CMK (cell line): ENCODE measurements around the gene SYNE4.

Source experiments
- DNase-seq: peaks from one replicate; pipeline ENCODE4 v3.0.0-alpha.2; 2010; ENCODE audit warnings: low read depth

SYNE4 gene

DNA sequence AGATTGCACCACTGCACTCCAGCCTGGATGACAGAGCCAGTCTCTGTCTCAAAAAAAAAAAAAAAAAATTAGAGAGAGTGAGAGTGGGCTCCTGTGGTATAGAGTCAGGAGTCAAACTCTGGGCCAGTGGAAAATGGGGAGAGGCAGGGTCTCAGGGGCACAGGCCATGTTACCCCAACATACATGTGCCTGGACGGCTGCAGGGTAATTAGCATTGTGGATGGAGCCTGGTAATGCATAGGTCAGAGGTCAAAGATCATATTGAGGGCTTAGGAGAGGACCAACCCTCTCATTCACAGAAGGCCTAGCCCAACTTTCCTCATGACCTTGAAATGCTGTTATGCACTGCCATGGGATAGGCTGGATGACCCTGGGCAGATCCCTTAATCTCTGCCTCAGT, 16.9 kb upstream of the SYNE4 start:
- DNase-seq, result no peak

DNA sequence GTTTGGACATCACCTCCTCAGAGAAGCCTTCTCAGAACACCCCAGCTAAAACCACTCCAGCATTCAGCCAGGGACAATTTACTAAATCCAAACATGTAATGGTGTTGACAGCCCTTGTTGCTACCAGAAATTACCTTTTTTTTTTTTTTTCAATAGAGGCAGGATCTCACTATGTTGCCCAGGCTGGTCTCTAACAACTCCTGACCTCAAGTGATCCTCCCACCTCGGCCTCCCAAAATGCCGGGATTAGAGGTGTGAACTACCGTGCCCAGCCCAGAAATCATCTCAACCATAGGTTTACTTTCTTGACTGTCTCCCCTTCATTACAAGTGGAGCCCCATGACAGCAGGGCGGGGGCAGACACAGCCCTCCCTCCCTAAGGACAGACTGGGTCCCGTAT, 14.8 kb upstream of the SYNE4 start:
- DNase-seq, result no peak

DNA sequence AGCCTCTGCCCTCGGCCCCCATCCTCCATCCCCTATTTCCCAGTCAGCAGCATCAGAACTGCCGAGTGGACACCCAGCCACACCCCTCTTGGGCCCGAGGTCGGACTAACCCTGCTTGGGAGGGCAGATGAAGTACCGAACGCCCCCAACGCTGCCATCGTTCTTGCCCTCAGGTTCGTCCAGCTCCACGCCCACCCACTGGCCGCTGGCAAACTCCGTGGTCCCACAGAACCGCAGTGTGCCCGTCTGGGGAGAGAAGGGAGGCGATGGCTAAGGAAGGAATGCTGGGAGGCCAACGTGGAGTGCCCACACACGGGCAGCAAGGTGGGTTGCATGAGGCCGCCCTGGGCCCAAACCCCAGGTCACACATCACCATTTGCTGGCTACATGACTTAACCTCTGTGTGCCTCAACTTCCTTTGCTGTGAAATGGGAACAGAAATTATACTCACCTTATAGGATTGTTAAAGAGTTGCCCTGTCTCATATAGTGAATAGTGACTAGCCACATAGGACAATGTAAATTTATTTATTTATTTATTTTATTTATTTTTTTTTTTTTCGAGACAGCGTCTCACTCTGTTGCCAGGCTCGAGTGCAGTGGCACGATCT, 10.6 kb upstream of the SYNE4 start:
- DNase-seq, result no peak

DNA sequence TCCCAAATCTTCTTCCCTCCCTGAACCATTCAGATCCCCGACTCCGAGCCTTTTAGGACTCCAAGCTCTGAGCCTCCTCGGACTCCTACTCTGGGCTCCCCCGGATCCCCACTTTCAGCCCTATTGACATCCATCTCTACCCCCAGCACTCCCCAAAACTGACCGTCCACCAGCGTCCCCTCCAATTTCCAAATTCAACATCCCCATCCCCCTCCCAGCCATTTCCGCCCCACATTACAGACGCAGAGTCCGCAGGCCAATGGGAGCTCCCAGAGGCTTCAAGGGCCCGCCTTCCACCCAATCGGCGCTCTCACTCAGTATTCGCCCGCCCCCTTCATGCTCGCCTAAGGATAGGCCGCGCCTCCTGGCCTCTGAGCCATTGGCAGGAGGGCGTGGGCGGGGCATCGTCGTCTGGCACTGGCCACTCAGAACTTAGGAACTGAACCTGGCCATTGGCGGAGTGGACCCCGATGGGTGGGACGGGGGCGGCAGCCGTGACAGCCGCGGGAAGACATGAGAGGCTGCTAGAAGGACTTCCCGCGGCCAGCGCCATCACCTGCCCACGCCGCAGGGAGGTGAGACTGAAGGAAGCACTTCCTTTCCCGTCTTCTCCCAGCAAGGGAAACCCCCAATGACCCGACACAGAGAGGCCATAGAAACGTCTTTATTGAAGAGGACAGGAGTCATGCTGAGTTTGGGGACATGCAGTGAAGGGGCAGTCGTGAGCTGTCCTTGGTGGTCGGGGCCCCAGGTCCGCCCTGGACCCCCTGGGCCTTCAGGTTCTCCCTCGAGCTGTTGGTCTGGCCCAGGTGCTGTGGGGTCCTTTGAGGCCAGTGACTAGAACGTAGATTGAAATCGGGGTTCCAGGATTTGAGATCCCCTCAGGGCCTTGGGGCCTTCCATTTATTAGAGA, 5.7 kb upstream of the SYNE4 start, which contains the start of gene ALKBH6:
Gene ALKBH6, minus strand, starts transcription at position 202 of the 913 bp plus-strand sequence. CDS start 816 bp downstream, outside the sequence.
- DNase-seq, result peak; percentile 96

DNA sequence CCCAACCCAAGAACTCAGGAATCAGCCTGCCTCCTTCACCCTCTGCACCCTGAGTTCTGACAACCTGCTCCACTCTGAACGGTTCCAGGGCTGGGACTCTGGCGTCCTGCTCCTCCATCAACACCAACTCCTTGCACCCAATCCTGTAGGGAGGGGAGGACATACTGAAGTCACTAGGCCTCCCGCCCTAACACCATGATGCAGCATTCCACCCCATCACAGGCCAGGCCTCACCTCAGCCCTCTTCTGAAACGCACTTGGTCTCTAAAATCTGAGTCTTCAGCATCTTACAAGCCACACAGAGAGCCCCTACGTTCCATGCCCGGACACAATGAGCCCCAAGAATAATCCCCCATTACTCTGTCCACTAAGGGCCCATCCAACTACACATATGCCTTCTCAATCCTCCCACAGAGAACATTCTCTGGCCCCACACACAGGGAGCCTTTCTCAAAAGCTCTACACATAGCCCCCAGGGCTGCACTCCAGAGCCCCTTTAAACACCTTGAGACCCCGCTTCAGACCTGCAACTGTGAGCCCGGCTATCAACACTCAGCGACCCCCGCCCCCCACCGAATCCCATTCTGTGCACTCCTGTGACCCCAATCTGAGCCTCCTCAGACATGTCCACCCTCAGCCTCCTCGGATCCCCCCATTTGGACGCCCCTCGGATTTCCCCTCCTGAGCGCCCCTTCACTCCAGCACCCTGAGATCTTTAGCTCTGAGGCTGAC, 4.8 kb upstream of the SYNE4 start:
- no peak for DNase-seq

DNA sequence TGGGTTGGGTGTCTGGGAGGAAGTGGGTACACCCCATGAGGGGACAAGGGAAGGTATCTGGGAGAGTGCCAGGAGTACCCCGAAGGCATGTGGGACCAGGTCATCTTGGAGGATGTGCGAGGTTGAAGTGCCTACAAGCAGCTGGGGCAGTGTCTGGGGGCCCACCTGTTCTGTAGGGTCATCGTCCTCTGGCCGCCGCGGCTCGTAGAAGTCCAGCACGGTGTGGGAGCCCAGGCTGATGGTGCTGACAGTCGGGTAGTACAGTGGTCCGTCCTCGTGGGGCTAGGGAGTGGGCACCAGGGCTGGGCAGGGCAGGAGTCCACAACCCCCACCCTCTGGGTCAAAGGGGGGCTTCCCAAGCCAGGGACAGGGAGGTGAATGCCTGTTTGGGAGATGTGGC, 1.8 kb upstream of the SYNE4 start:
- DNase-seq, result no peak

DNA sequence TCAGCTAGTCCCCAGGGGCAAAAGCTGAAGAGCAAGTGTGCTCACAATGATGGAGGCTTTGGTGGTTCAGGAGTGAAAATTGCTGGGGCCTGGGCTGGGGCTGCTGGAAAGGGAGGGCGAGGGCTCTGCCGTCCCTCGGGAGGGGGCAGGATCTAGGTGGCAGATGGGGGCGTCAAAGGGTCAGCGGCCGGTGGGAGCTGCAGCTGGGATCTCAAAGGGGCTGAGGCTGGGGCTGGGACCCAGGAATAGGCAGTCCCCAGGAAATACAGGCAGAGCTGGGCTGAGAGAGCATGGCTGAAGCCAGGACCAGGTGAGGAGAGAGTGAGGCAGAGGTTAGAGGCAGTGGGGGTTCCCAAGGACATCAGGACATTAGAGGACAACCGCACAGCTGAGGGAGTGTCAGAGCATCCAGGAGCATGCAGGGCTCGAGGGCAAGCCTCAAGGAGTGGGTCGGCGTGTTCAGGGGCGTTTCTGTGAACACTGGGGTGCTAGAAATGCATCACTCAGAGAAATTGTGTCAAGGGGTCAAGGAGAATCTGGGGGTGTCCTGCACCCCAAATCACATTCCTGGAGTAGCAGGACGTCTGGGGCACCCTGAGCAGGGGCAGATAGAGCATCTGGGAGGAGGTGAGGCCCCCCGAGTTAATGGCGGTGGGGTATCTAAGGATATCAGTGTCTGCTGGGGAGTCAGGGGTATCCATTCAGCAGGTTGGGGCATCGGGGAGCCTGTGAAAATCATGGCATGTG, 1.2 kb upstream of the SYNE4 start:
- DNase-seq, result no peak

DNA sequence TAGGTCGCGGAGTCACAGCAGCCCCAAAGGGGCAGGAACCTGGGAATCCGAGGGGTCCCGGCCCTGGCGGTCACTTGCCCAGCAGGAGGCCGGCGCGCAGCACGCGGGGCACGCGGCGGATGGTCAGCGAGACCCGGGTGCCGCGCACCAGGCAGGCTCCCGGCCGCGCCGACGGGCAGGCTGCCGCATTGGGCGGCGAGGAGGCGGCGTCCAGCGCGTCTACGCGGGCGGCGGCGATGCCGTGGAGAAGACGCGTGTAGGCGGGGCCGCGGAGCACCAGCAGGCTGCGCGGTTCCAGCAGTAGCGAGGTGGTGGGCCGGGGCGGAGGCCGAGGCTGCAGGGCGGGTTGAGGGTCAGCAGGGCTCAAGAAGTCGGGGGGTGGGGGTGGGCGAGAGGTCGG, 607 bp upstream of the SYNE4 start:
- DNase-seq, result no peak

DNA sequence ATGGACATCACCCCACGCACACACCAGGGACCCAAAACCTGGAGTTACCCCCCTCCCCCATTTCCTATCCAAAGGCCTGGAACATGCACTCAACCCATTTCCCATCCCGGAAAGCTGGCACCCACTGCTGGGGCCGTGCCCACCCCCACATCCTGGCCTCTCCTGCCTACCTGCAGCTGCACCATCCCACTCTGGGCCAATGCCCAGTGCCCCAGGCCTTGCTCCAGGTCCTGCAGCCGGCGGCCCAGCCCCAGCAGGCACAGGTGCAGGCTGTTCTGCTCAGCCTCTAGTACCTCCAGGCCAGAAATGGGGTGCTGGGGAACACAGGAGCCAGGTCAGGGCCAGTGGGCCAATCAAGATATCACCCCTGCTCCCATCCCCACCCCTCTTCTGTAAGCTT, 1.7 kb downstream of the SYNE4 start:
- DNase-seq, result no peak

DNA sequence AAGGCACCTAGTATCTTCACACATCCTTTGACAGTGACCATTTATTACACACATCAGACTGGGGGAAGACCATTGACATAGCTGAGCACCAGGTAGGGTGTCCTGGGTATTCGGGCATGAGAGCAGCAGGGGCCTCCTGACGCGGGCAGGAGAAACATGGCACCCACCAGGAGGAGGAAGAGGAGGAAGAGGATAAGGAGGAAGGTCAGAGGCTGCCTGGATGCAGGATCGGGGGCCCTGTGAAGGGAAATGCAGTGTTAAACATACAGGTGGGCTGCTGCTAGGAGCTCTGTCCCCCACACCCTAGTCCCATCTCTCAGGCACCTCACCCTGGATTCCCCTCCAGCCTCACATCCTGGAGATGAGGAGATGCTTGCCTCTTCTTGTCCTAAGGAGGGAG, 5.3 kb downstream of the SYNE4 start:
- DNase-seq, result no peak

DNA sequence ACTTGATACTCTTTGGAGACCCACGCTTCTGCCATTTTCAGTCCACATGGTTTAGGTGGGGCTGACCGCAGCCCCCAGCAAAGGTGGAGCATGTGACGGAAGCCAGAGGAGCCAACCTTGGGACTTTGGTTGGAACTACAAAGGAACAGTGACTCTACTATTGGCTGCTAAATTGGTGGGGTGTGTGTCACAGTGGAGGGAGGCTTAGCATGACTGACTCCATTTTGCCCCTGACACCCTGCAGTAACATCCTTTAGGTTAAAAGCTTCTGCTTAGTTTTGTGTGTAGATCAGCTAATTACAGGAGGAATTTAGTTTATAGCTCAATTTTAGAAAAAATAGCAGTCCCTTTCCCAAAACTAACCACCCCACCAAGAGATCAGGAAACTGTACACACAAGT, 7.0 kb downstream of the SYNE4 start:
- no peak for DNase-seq

DNA sequence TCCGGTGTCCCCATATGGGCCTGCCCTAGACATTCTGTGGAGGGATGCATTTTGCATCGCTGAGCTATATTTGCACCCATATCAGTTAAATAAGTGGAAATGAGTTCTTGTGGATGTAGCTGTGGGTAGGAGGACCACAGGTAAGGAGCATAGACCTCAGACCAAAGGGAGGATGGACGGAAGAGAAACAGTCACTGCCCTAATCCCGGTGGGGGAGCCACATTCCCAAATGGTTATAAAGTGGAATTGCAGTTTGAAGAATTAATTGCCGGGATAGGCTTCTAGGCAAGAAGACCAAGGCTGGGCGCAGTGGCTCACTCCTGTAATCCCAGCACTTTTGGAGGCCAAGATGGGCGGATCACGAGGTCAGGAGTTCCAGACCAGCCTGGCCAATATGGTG, 11.8 kb downstream of the SYNE4 start:
- DNase-seq, result no peak

DNA sequence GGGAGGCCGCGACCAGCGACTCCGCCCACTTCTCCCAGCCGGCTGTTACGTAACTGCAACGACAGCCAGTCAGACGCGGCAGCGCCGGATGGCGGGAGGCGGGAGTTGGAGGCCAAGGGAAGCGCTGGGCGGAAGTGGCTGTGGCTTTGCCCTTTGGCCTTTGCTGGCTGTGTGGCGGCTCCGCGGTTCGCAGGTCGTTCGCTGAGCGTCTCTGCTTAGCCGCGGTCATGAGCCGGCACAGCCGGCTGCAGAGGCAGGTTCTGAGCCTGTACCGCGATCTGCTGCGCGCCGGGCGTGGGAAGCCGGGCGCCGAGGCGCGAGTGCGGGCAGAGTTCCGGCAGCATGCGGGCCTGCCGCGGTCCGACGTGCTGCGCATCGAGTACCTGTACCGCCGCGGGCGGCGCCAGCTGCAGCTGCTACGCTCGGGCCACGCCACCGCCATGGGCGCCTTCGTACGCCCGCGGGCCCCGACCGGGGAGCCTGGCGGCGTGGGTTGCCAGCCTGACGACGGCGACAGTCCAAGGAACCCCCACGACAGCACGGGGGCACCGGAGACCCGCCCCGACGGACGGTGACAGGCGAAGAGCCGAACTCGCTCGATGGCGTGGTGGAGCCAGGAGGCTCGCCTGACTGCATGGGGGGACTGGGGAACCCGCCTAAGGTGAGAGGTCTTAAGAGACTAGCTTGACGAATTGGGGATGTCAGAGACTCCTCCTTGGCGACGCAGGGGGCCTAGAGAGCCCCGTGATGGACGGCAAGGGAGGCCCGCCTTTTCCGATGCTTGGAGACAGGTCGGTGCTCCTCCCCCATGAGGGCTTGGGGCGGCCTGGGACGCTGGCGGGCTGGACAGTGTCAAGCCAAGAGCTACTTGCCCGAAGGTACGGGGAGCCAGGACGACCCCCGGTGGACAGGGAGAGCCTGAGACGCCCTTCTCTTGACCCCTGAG, 13.3 kb downstream of the SYNE4 start, which contains the start of gene SDHAF1:
Gene SDHAF1, plus strand, starts transcription at position 141 of the 946 bp plus-strand sequence. Its CDS starts 87 bp downstream, at position 228.
- peak; percentile 94 for DNase-seq

DNA sequence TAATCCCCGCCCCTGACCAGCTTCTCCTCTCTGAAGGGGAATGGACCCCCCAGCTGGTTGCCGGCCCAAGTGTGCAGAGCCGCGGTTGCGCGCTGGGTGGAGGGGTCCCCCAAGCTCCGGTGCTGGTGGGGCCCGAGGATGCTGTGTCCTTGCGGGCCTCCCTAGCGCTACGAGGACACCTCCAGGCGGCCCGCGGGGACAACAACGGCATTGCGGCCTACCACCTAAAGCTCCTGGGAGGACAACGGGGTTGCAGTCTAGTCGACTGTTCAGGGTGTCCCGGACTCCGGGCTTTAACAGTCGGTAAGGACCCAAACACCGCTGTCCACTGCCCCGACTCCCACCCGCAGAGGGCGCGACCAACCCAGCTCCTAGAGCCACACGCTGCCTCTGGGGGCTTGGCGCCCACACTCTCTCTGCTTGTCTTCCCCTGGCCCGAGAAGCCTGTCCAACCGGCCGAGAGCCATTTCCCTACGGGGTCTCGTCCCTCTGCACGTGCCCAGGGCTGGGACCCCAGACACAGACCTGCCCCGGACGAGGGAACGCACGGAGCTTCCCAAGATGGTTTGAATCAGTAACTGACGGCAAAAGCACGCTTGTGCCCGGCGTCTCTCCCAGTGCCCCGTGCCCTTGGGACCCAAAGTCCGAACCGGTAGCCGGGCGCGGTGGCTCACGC, 14.6 kb downstream of the SYNE4 start:
- no peak for DNase-seq

DNA sequence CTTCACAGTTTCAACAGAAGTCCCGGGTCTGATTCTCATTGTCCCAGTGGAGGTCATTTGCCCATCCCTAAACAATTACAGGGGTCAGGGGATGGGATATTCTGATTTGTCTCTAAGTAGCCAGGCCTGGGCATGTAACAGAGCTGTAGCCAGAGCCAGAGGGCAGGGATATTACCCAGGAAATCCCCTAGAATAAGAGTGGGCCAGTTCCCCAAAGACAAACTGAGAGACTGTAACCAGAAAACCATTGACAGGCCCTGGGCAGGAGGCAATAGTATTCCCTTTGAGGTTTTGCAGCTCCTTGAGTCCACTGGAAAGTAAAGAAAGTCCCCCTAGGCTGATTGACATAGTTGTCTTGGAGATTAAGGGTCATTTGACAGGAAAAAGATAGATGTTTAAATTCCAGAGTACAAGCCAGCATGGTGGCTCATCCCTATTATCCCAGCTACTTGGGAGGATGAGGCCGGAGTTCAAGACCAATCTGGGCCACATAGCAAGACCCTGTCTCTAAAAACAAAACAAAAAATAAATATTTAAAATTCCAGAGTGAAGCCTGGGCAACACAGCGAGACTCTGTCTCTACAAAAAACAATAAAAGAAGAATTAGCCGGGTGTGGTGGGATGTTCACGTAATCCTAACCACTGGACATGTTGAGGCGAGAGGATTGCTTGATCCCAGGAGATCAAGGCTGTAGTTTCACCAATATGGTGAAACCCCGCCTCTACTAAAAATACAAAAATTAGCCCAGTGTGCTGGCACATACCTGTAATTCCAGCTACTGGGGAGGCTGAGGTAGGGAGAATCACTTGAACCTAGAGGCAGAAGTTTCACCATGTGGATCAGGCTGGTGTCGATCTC, 15.5 kb downstream of the SYNE4 start:
- no peak for DNase-seq

DNA sequence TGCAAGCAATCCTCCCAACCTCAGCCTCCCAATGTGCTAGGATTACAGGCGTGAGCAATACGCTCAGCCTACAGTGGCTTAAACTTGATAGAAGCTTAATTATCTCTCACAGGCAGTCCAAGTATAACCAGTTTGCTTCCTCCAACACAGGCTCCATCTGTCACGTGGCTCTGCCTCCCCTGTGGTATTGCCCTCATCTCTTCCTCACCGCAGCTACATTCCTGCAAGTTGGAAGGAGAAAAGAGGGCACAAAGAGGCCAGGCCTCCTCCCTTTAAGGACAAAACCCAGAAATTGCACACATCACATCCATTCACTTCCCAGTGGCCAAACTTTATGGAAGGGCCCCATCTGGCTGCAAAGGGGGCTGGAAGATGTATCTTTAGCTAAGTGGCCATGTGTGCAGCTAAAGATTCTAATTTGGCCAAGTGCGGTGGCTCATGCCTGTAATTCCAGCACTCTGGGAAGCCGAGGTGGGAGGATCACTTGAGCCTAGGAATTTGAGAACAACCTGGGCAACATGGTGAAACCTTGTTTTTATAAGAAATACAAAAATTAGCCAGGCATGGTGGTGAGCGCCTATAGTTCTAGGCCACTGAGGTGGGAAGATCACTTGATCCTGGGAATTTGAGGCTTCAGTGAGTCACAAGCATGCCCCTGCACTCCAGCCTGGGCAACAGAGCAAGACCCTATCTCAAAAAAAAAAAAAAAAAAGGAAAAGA, 16.7 kb downstream of the SYNE4 start:
- no peak for DNase-seq

DNA sequence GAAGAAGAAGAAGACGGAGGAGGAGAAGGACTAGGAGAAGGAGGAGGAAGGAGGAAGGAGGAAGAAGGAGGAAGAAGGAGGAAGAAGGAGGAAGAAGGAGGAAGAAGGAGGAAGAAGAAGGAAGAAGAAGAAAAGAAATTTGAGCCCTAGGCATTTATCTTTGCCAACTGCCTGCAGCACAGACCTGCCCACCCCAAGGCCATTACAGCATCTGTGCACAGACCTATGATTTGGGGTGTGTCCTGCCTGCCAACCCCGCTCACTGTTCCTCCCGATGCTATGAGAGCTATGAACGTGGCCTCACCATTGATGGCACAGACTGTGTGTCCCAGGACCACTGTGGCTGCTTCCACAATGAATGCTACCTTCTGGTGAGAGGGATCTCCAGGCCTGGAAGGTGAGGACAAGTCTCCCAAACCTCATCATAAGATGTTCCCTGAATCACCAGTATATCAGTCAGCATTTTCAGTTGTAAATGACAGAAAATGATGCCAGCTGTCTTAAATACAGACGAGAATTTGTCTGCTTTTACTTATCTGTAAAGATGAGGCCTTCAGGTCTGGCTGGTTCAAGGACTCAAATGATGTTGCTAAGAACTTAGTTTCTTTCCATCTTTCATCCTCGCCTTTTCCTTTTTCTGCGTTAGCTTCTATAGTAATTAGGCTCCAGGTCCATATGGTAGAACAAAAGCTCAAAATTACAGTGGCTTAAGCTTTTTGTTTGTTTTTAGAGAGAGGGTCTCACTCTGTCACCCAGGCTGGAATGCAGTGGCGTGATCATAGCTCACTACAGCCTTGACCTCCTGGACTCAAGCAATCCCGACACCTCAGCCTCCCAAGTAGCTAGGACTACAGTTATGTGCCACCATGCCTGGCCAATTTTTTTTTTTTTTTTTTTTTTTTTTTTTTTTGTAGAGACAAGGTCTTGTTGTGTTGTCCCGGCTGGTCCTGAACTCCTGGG, 17.6 kb downstream of the SYNE4 start:
- DNase-seq, result no peak
